ENCODE results near the gene CALR3.

The CALR3 gene

DNA sequence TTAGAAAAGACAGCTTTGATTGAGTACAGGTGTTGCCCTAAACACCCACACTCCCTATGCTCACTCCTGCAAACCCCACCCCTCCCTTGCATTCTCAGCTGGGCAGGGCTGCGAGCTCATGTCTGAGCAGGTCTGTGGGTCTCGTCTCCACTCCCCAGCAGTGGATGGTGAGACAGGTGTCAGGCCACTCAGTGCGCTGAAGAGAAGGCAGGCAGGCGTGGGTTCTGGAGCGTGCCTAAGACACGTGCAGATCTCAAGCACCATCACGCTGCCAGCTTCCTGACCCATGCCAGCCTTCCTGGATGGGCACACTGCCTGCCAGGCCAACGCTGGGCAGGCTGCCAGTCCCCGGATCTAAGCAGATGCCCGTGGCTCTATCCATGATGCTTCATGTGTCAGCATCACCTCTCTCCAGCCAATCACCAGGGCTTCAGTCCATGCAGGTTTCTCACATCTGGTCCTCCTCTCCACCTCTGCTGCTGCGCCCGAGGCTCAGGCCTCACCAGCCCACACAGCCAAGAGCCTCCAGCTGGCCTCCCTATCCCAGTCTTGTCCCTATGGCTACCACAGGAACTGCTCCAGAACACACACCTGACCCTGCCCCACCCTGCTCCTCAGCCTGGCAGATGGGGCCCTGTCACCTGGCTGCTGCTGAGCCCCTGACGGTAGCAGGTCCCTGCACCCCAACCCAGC is 66.8 kb downstream of the CALR3 start:
- no peak for DNase-seq (ENCODE audit: low spot score)
